Astrocyte (in vitro differentiated cells and primary cell): Measurements from ENCODE around the gene ZIK1.

Experiments used
- EZH2 ChIP-seq: IDR thresholded peaks from 2 replicates; pipeline ENCODE4 v1.6.1; 2012; ENCODE audit warnings: mild to moderate bottlenecking, low read length, inconsistent platforms; ENCODE audit not compliant: insufficient read depth
- TF ChIP-seq, protein P1 (sequence below): IDR thresholded peaks from 2 replicates; pipeline ENCODE4 v1.5.1; 2011; ENCODE audit warnings: low read depth, mild to moderate bottlenecking, inconsistent platforms, low read length, moderate library complexity; ENCODE audit not compliant: insufficient read depth

DNA sequence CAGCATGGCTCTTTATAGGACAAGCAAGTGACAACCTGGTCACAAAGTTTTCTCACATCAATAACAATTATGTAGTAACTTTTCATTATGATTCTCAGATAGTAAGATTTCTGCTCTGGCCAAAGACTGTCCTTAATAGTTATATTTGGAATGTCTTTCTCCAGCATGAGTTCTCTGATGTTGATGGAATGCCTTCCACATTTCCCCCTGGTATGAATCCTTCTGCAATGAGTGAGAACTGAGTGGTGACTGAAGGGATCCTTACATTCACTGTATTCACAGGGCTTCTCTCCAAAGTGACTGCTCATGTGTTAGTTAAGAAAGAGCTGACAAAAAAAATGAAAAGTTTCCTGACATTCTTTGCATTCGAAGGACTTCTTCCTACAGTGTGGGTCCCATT, 37.4 kb upstream of the ZIK1 start:
- TF ChIP-seq EZH2: no peak
- TF ChIP-seq, protein P1, sequence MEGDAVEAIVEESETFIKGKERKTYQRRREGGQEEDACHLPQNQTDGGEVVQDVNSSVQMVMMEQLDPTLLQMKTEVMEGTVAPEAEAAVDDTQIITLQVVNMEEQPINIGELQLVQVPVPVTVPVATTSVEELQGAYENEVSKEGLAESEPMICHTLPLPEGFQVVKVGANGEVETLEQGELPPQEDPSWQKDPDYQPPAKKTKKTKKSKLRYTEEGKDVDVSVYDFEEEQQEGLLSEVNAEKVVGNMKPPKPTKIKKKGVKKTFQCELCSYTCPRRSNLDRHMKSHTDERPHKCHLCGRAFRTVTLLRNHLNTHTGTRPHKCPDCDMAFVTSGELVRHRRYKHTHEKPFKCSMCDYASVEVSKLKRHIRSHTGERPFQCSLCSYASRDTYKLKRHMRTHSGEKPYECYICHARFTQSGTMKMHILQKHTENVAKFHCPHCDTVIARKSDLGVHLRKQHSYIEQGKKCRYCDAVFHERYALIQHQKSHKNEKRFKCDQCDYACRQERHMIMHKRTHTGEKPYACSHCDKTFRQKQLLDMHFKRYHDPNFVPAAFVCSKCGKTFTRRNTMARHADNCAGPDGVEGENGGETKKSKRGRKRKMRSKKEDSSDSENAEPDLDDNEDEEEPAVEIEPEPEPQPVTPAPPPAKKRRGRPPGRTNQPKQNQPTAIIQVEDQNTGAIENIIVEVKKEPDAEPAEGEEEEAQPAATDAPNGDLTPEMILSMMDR: no peak
